BLaER1 (cell line): ENCODE measurements around the gene CLASP1.
"Not testable (repeated sequence)": the region's sequence is repeated elsewhere in the genome, so short reads cannot be mapped to it uniquely, and the experiment has no call there.

ENCODE experiments used
- H3K27ac ChIP-seq: shearing (Covaris generic); formaldehyde crosslinking; 2 replicates; pipeline ENCODE4 v1.8.1; 2022
- H3K27me3 ChIP-seq: shearing (Covaris generic); formaldehyde crosslinking; 2 replicates; pipeline ENCODE4 v1.8.1; 2022
- H3K36me3 ChIP-seq: shearing (Covaris generic); formaldehyde crosslinking; 2 replicates; pipeline ENCODE4 v1.8.1; 2022
- H3K4me1 ChIP-seq: shearing (Covaris generic); formaldehyde crosslinking; 2 replicates; pipeline ENCODE4 v1.8.1; 2022
- H3K4me2 ChIP-seq: shearing (Covaris generic); formaldehyde crosslinking; 2 replicates; pipeline ENCODE4 v1.8.1; 2022
- H3K4me3 ChIP-seq: shearing (Covaris generic); formaldehyde crosslinking; 2 replicates; pipeline ENCODE4 v1.8.1; 2022
- H3K9ac ChIP-seq: shearing (Covaris generic); formaldehyde crosslinking; 2 replicates; pipeline ENCODE4 v1.8.1; 2022
- H3K9me3 ChIP-seq: shearing (Covaris generic); formaldehyde crosslinking; 2 replicates; pipeline ENCODE4 v1.8.1; 2022
- H4K20me1 ChIP-seq: shearing (Covaris generic); formaldehyde crosslinking; 2 replicates; pipeline ENCODE4 v1.8.1; 2022
- Cebpa-rat ChIP-seq: shearing (Covaris generic); IDR thresholded peaks from 2 replicates; pipeline ENCODE4 v1.8.1; 2022

Gene CLASP1

GRCh38 chr2:121355488-121355887, 293.8 kb downstream of the CLASP1 start:
- Histone ChIP-seq H3K27me3 (no peaks in the 10 kb centered on the region), H4K20me1 (peaks cover 32% of the 10 kb centered on the region), H3K4me2 (no peak overlapping the region), H3K9ac (no peak overlapping the region), H3K4me3 (no peak overlapping the region), H3K9me3 (no peaks in the 10 kb centered on the region), H3K27ac (no peak overlapping the region), H3K36me3 (peaks cover 96% of the 10 kb centered on the region), H3K4me1 (no peaks in the 10 kb centered on the region)
- TF ChIP-seq Cebpa-rat = no peak

- peaks cover 99% of the 10 kb centered on the region for H3K36me3 ChIP-seq
Observed at GRCh38 chr2:121351521-121352318, 297.5 kb downstream of the CLASP1 start.

GRCh38 chr2:121350890-121351289, 298.4 kb downstream of the CLASP1 start:
- peaks cover 99% of the 10 kb centered on the region for H3K36me3 ChIP-seq
- H3K4me3 ChIP-seq = no peak overlapping the region
- H4K20me1 ChIP-seq = 0 out of 2 replicates have a peak, but pooled peaks cover 7% of the 10 kb centered on the region
- H3K27ac ChIP-seq = no peak overlapping the region
- no peaks in the 10 kb centered on the region for H3K27me3 ChIP-seq
- no peaks in the 10 kb centered on the region for H3K9me3 ChIP-seq
- H3K4me1 ChIP-seq = no peaks in the 10 kb centered on the region
- no peak overlapping the region for H3K9ac ChIP-seq
- no peak overlapping the region for H3K4me2 ChIP-seq
- TF ChIP-seq Cebpa-rat = no peak

More at GRCh38 chr2:121351521-121352318, 297.5 kb downstream of the CLASP1 start:
- Histone ChIP-seq H3K9ac (no peak overlapping the region), H4K20me1 (peaks cover 13% of the 10 kb centered on the region), H3K27ac (no peak overlapping the region), H3K4me2 (no peak overlapping the region), H3K27me3 (no peaks in the 10 kb centered on the region), H3K4me1 (no peaks in the 10 kb centered on the region), H3K9me3 (no peaks in the 10 kb centered on the region), H3K4me3 (no peak overlapping the region)
- no peak for TF ChIP-seq Cebpa-rat

GRCh38 chr2:121350402-121350775, 298.9 kb downstream of the CLASP1 start:
- H3K9me3 ChIP-seq = no peaks in the 10 kb centered on the region
- TF ChIP-seq Cebpa-rat = no peak
- 0 out of 2 replicates have a peak, but pooled peaks cover 2% of the 10 kb centered on the region for H4K20me1 ChIP-seq
- H3K4me2 ChIP-seq = no peak overlapping the region
- H3K36me3 ChIP-seq = peaks cover 100% of the 10 kb centered on the region
- H3K9ac ChIP-seq = no peak overlapping the region
- no peaks in the 10 kb centered on the region for H3K27me3 ChIP-seq
- H3K4me1 ChIP-seq = no peaks in the 10 kb centered on the region
- no peak overlapping the region for H3K4me3 ChIP-seq
- H3K27ac ChIP-seq = no peak overlapping the region

GRCh38 chr2:121349721-121350401, 299.4 kb downstream of the CLASP1 start:
- no peak overlapping the region for H3K4me2 ChIP-seq
- no peak overlapping the region for H3K27ac ChIP-seq
- no peak overlapping the region for H3K4me3 ChIP-seq
- H3K36me3 ChIP-seq = peaks cover 100% of the 10 kb centered on the region
- no peaks in the 10 kb centered on the region for H4K20me1 ChIP-seq
- H3K4me1 ChIP-seq = no peaks in the 10 kb centered on the region
- TF ChIP-seq Cebpa-rat = no peak
- H3K9me3 ChIP-seq = no peaks in the 10 kb centered on the region
- H3K9ac ChIP-seq = no peak overlapping the region
- no peaks in the 10 kb centered on the region for H3K27me3 ChIP-seq

GRCh38 chr2:121348128-121348740, 301.0 kb downstream of the CLASP1 start:
- Histone ChIP-seq H3K4me3 (no peak overlapping the region), H3K4me2 (no peak overlapping the region), H4K20me1 (no peaks in the 10 kb centered on the region), H3K9ac (no peak overlapping the region), H3K27ac (no peak overlapping the region), H3K9me3 (no peaks in the 10 kb centered on the region), H3K27me3 (no peaks in the 10 kb centered on the region), H3K36me3 (peaks cover 100% of the 10 kb centered on the region), H3K4me1 (no peaks in the 10 kb centered on the region)
- no peak for TF ChIP-seq Cebpa-rat

GRCh38 chr2:121346859-121347258, 302.4 kb downstream of the CLASP1 start:
- Histone ChIP-seq H4K20me1 (no peaks in the 10 kb centered on the region), H3K36me3 (peaks cover 100% of the 10 kb centered on the region), H3K27ac (no peak overlapping the region), H3K9me3 (no peaks in the 10 kb centered on the region), H3K9ac (no peak overlapping the region), H3K4me3 (no peak overlapping the region), H3K4me1 (no peaks in the 10 kb centered on the region), H3K4me2 (no peak overlapping the region), H3K27me3 (no peaks in the 10 kb centered on the region)
- TF ChIP-seq Cebpa-rat = no peak

GRCh38 chr2:121346407-121346806, 302.9 kb downstream of the CLASP1 start:
- Histone ChIP-seq H3K4me2 (no peak overlapping the region), H3K9ac (no peak overlapping the region), H3K4me3 (no peak overlapping the region), H4K20me1 (no peaks in the 10 kb centered on the region), H3K27ac (no peak overlapping the region), H3K27me3 (no peaks in the 10 kb centered on the region), H3K36me3 (peaks cover 98% of the 10 kb centered on the region), H3K4me1 (no peaks in the 10 kb centered on the region), H3K9me3 (no peaks in the 10 kb centered on the region)
- no peak for TF ChIP-seq Cebpa-rat

- H3K9me3 ChIP-seq = no peaks in the 10 kb centered on the region
- no peak overlapping the region for H3K4me3 ChIP-seq
- H3K4me2 ChIP-seq = no peak overlapping the region
- H3K27ac ChIP-seq = no peak overlapping the region
- no peaks in the 10 kb centered on the region for H3K27me3 ChIP-seq
- TF ChIP-seq Cebpa-rat = no peak
- H3K4me1 ChIP-seq = no peaks in the 10 kb centered on the region
- H3K36me3 ChIP-seq = peaks cover 98% of the 10 kb centered on the region
- H4K20me1 ChIP-seq = no peaks in the 10 kb centered on the region
- H3K9ac ChIP-seq = no peak overlapping the region
Observed at GRCh38 chr2:121345887-121346286, 303.4 kb downstream of the CLASP1 start.

GRCh38 chr2:121345101-121345500, 304.2 kb downstream of the CLASP1 start:
- H3K36me3 ChIP-seq = peaks cover 98% of the 10 kb centered on the region
- no peaks in the 10 kb centered on the region for H3K27me3 ChIP-seq
- TF ChIP-seq Cebpa-rat = no peak
- no peak overlapping the region for H3K27ac ChIP-seq
- H4K20me1 ChIP-seq = no peaks in the 10 kb centered on the region
- no peaks in the 10 kb centered on the region for H3K4me1 ChIP-seq
- no peak overlapping the region for H3K4me3 ChIP-seq
- no peak overlapping the region for H3K9ac ChIP-seq
- H3K9me3 ChIP-seq = no peaks in the 10 kb centered on the region
- H3K4me2 ChIP-seq = no peak overlapping the region

GRCh38 chr2:121343828-121344399, 305.3 kb downstream of the CLASP1 start:
- H3K27ac ChIP-seq, H3K4me3 ChIP-seq, H3K9me3 ChIP-seq, H4K20me1 ChIP-seq, H3K4me1 ChIP-seq, H3K27me3 ChIP-seq, H3K9ac ChIP-seq, H3K4me2 ChIP-seq: not testable (repeated sequence)
- peaks cover 98% of the 10 kb centered on the region for H3K36me3 ChIP-seq
